CD1c-positive myeloid dendritic cell (primary cell): ENCODE results near the gene TPRG1L.
A peak's percentile ranks its signal among the peaks of the same experiment; 100 is the strongest.
"Not testable (repeated sequence)": the region's sequence is repeated elsewhere in the genome, so short reads cannot be mapped to it uniquely, and the experiment has no call there.

Experiments used
- DNase-seq: peaks from one replicate; pipeline ENCODE4 v3.0.0-alpha.2; 2016; ENCODE audit errors: extremely low spot score

TPRG1L gene

GRCh38 chr1:3609016-3609768 is 15.6 kb upstream of the TPRG1L start:
- no peak for DNase-seq

- no peak for DNase-seq
Observed at GRCh38 chr1:3609769-3610526, 14.9 kb upstream of the TPRG1L start.

- no peak for DNase-seq
Observed at GRCh38 chr1:3610527-3611169, 14.2 kb upstream of the TPRG1L start.

- DNase-seq, result no peak
Observed at GRCh38 chr1:3611170-3612019, 13.4 kb upstream of the TPRG1L start, which contains the start of gene MEGF6. TSS of gene MEGF6 (minus strand) at chr1:3611508. CDS start at chr1:3611268, 240 bp downstream.

- DNase-seq, result no peak
Observed at GRCh38 chr1:3612123-3612522, 12.7 kb upstream of the TPRG1L start.

GRCh38 chr1:3614755-3615742 is 9.8 kb upstream of the TPRG1L start:
- DNase-seq, result peak; percentile 24

- DNase-seq, result no peak
Observed at GRCh38 chr1:3616861-3617260, 8.0 kb upstream of the TPRG1L start.

GRCh38 chr1:3617806-3618345 is 6.9 kb upstream of the TPRG1L start:
- DNase-seq, result no peak

GRCh38 chr1:3618531-3618880 is 6.3 kb upstream of the TPRG1L start:
- DNase-seq, result no peak

- peak; percentile 86 for DNase-seq
Observed at GRCh38 chr1:3618881-3619671, 5.7 kb upstream of the TPRG1L start.

- DNase-seq, result no peak
Observed at GRCh38 chr1:3620708-3621107, 4.1 kb upstream of the TPRG1L start.

GRCh38 chr1:3621151-3621671 is 3.6 kb upstream of the TPRG1L start:
- peak; percentile 24 for DNase-seq

GRCh38 chr1:3622102-3622501 is 2.7 kb upstream of the TPRG1L start:
- DNase-seq, result not testable (repeated sequence)

- no peak for DNase-seq
Observed at GRCh38 chr1:3623441-3624199, 1.2 kb upstream of the TPRG1L start.

GRCh38 chr1:3625151-3625907 is 514 bp downstream of the TPRG1L start:
- no peak for DNase-seq

- no peak for DNase-seq
Observed at GRCh38 chr1:3626025-3626424, 1.2 kb downstream of the TPRG1L start.

- DNase-seq, result no peak
Observed at GRCh38 chr1:3627515-3628253, 2.9 kb downstream of the TPRG1L start.
